Stimulated activated naive CD4-positive, alpha-beta T cell treated with Interleukin-2 at 50 U/mL for 16 hours (primary cell): Measurements from ENCODE around the gene CCR2.
"Not testable (repeated sequence)": the region's sequence is repeated elsewhere in the genome, so short reads cannot be mapped to it uniquely, and the experiment has no call there.

Experiments used
- DNase-seq: peaks from one replicate; lab custom pipeline; 2025; lab: John Stamatoyannopoulos, UW

CCR2 gene

DNA sequence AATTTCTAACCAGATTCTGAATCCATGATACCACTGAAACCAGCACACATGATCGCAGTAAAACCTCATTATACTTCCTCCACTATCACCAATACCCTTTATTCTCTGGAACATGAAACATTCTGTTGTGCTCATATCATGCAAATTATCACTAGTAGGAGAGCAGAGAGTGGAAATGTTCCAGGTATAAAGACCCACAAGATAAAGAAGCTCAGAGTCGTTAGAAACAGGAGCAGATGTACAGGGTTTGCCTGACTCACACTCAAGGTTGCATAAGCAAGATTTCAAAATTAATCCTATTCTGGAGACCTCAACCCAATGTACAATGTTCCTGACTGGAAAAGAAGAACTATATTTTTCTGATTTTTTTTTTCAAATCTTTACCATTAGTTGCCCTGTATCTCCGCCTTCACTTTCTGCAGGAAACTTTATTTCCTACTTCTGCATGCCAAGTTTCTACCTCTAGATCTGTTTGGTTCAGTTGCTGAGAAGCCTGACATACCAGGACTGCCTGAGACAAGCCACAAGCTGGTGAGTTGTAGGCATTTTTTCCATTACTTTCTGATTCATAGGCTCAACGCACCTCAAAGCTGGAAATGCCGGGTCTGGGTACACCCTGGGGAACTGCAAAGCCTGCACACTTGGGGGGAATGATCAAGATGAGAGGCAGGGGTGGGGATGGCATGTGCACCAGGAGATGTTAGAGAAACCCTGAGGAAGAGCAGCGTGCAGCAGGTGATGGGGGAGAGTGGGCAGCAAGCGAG, at the start of gene CCR2:
CCR2 (plus strand) TSS at position 465 of the 764 bp plus-strand sequence. CDS start 3,417 bp downstream, outside the sequence.
- DNase-seq, result no peak

DNA sequence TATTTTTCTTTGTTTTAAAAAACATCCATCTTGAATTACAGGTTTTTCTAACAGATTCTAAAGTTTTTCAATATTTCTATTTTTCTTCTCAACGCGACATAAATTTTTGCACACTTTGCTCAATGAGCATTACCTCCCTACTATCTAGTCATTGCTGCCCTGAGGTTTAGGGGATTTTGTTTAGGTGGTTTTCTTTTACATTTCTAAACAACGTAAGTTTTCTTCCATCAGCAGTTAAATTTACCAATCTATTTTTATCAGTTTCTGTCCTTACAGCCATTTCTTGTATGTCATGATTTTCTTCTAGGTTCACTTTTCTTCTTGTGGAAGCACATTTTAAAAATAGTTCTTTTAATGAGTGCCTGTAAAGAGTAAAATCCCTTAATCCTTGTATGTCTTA, 49.2 kb upstream of the CCR2 start:
- no peak for DNase-seq

GRCh38 chr3:46312991-46313390, 40.9 kb upstream of the CCR2 start:
- DNase-seq, result no peak

- no peak for DNase-seq
Measured at GRCh38 chr3:46314517-46314916, 39.4 kb upstream of the CCR2 start.

DNA sequence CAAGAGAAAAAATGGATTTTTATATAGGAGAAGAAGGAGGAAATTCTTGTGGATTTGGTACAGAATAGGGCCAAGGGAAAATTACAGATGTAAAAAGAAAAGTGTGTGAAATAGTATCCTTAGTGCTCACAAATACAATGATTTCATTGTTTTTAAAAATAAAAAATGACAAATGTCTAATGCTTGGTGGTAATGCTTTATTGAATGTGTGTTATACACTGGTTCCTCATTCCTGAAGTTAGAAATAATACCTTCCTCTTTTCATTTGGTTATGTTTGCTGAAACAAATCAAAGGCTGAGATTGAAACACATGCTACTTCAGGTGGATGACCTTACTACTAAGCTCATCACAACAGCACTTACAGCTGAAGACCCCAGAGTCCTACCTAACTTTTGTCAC, 37.7 kb upstream of the CCR2 start:
- no peak for DNase-seq

DNA sequence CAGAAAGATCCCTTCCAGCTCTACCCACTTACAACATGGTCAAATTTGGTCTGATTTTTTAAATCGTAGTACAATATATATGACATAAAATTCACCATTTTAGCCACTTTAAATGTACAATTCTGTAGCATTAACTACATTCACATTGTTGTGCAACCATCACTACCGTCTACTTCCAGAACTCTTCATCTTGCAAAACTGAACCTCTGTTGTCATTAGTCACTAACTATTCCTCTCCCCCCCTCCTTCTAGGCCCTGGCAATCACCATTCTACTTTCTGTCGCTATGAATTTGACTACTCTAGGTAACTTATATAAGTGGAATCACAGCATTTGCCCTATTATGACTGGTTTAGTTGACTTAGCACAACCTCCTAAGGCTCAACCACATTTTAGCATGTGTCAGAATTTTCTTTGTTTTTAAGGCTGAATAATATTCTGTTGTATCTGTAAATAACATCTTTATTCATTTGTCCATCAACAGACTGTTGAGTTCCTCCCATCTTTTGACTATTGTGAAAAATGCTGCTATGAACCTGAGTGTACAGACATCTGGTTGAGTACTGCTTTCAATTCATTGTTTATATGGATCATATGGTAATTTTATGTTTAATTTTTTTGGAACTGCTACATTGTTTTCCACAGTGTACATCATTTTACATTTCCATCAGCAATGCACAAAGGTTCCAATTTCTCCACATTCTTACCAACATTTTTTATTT, 35.5 kb upstream of the CCR2 start:
- no peak for DNase-seq

DNA sequence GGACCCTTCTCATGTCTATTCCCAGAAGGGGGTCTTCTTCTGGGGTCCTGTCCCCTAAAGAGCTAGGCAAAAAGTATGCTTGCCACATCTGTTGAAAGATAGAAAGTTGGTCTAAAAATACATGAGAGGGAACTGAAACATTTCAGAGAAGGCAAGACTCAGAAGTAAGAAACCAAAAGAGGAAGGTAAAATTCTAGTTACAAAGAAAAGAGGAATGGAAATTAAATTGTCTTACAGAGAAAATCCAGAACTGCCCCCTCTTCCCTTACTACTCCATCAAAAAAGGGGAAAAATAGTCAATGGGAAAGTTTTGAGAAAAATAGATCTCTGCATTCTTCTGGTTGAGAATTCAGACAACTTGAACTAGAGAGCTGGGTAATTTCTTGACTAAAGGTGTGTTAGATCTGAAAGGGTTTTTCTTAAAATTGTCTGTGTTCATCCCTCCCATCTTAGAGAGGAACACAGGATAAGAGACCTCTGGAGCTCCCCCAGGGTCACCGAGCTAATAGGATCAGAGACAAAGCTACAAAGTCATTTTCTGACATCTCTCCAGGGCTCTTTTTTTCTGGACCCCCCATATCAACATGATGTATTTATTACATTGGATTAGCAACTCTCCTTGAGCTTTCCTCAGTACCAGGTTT, 32.3 kb upstream of the CCR2 start:
- no peak for DNase-seq

DNA sequence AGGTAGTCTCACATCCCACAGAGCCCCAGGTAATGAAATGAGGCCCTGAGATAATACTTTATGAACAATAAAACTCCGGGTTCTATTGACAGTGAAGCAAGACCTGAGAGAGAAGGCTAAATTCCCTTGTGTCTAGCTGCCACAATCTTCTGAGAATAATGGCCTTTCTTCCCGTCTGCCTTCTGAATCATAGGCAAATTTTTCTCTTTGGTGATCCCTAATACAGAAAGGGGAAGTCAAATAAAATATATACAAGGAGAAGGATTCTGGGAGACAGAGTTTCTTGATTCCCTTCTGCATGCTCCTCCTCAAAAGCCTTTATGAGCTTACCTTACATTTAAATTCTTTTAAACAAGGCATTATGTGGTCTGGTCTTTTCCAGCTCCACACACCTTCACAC, 29.9 kb upstream of the CCR2 start:
- DNase-seq, result no peak

DNA sequence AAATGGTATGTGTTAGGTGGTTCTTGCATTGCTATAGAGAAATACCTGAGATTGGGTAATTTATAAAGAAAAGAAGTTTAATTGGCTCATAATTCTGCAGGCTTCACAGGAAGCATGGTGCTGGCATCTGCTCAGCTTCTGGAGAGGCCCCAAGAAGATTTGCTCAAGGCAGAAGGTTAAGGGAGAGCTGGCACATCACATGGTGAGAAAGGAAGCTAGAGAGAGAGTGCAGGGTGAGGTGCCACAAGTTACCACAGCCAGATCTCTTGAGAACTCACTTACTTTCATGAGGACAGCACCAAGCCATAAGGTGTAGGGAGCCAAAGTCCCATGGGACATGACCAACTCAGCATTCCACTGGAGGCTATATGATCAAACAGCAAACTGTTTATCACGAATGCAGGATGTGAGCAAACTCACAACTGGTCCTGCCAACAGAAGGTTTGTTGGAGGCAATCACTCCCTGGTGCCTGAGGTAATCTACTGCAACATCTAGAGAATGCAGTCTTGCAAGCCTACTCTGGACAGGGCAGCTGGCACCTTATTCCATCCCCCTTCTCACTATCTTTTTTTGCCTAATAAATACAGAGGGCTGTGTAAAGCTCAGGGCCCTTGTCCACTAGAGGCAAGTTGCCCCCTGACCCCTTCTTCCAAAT, 28.1 kb upstream of the CCR2 start:
- no peak for DNase-seq

DNA sequence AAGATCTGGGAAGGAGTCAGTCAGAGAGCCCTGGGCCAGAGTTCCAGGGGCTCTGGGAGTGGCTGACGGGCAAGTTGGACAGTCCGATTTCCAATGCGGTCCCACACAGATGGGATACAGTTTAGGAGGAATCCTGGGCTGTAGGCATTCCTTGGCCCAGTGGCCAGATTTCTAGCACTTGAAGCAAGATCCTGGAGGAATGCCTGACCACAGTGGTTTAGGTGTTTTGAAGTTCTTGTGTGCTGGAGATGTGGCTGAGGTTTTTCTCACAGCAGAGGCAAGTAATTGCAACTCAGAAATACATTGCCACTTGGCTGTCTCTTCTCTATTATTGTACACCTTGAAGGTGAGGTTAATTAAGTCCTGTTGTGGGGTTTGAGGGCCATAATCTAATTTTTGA, 23.2 kb upstream of the CCR2 start:
- DNase-seq, result not testable (repeated sequence)

DNA sequence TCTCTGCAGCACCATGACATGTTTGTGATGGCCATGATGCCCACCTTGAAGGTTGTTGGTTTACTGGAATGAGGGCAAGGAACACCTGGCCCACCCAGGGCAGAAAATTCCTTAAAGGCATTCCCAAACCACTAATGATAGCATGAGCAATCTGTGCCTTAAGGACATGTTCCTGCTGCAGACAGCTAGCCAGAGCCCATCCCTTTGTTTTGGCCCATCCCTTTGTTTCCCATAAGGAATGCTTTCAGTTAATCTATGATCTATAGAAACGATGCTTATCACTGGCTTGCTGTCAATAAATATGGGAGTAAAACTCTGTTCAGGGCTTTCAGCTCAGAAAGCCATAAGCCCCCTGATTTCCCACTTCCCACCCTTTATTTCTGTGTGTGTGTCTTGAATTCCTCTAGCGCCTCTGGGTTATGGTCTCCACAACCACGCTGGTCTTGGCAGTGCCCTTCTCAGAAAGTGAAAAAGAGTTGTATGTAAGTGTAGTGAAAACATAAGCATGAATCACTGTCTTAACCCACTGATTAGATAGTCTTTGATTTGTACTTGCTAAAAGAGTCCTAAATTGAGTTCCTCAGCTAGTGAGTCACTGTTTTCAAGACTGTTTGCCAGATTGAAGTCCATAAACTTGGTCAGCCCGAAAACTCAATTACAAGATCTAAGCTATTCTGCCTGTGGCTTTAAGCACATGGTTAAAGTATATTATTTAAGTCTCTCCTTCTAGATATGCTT, 19.0 kb upstream of the CCR2 start:
- no peak for DNase-seq

DNA sequence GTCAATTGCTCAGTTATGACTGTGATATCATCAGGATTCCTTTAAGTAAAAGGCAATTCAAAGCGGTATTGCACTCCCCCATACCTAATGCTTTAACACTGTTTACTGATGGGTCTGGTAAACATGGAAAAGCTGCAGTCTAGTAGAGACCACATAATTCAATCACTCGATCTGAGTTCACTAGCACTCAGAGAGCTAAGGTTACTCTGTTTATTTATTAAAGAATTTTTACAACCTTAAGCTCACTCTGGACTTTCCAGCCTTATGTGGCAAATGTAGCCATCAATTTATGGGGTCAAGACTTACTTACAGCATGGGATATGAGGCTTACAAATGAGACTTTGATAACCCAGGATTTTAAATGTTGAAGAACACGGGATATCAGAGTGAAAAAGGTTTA, 18.4 kb upstream of the CCR2 start:
- DNase-seq, result no peak

- no peak for DNase-seq
Measured at GRCh38 chr3:46337911-46338310, 16.0 kb upstream of the CCR2 start.

DNA sequence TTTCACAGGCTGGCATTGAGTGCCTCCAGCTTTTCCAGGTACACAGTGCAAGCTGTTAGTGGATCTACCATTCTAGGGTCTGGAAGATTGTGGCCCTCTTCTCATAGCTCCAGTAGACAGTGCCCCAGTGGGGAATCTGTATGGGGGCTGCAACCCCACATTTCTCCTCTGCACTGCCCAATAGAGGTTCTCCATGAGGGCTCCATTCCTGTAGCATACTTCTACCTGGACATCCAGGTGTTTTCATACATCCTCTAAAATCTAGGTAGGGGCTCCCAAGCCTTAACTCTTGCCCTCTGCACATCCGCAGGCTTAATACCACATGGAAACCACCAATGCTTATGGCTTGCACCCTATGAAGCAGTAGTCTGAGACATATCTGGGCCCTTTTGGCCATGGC, 15.1 kb upstream of the CCR2 start:
- DNase-seq, result no peak

GRCh38 chr3:46344476-46344875, 9.4 kb upstream of the CCR2 start:
- no peak for DNase-seq

GRCh38 chr3:46348823-46349482, 5.0 kb upstream of the CCR2 start:
- DNase-seq, result no peak

GRCh38 chr3:46349484-46350261, 4.2 kb upstream of the CCR2 start:
- DNase-seq, result no peak

- no peak for DNase-seq
Measured at GRCh38 chr3:46350262-46350565, 3.7 kb upstream of the CCR2 start.

- DNase-seq, result no peak
Measured at GRCh38 chr3:46351646-46352045, 2.3 kb upstream of the CCR2 start.

- no peak for DNase-seq
Measured at GRCh38 chr3:46353090-46353489, 821 bp upstream of the CCR2 start.

DNA sequence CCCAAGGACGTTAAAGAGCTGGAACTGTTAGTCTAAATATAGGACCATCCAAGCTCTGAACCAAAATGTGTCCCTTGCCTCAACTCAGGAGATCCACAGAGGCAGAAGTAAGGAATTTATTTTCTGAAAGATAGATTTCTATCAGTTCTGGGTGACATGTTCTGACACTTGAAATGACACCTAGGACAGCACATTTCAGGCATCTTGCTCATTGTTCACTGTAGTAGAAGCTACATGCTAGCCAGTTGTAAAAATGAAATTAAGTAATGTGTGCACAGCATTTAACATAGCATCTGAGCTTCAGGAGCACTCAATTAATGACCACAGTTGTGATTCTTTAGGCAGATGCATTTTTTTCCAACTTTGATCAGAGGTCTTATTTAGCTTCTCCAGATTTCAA, 567 bp downstream of the CCR2 start:
- DNase-seq, result no peak
